Glomerular visceral epithelial cell (primary cell): ENCODE results near the gene DIP2B.
"Not testable (repeated sequence)": the region's sequence is repeated elsewhere in the genome, so short reads cannot be mapped to it uniquely, and the experiment has no call there.

Experiments
- DNase-seq: peaks from one replicate; pipeline ENCODE4 v3.0.0-alpha.2; 2016; ENCODE audit errors: extremely low spot score

DIP2B gene, protein sequence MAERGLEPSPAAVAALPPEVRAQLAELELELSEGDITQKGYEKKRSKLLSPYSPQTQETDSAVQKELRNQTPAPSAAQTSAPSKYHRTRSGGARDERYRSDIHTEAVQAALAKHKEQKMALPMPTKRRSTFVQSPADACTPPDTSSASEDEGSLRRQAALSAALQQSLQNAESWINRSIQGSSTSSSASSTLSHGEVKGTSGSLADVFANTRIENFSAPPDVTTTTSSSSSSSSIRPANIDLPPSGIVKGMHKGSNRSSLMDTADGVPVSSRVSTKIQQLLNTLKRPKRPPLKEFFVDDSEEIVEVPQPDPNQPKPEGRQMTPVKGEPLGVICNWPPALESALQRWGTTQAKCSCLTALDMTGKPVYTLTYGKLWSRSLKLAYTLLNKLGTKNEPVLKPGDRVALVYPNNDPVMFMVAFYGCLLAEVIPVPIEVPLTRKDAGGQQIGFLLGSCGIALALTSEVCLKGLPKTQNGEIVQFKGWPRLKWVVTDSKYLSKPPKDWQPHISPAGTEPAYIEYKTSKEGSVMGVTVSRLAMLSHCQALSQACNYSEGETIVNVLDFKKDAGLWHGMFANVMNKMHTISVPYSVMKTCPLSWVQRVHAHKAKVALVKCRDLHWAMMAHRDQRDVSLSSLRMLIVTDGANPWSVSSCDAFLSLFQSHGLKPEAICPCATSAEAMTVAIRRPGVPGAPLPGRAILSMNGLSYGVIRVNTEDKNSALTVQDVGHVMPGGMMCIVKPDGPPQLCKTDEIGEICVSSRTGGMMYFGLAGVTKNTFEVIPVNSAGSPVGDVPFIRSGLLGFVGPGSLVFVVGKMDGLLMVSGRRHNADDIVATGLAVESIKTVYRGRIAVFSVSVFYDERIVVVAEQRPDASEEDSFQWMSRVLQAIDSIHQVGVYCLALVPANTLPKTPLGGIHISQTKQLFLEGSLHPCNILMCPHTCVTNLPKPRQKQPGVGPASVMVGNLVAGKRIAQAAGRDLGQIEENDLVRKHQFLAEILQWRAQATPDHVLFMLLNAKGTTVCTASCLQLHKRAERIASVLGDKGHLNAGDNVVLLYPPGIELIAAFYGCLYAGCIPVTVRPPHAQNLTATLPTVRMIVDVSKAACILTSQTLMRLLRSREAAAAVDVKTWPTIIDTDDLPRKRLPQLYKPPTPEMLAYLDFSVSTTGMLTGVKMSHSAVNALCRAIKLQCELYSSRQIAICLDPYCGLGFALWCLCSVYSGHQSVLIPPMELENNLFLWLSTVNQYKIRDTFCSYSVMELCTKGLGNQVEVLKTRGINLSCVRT (N-terminal part only)

DNA sequence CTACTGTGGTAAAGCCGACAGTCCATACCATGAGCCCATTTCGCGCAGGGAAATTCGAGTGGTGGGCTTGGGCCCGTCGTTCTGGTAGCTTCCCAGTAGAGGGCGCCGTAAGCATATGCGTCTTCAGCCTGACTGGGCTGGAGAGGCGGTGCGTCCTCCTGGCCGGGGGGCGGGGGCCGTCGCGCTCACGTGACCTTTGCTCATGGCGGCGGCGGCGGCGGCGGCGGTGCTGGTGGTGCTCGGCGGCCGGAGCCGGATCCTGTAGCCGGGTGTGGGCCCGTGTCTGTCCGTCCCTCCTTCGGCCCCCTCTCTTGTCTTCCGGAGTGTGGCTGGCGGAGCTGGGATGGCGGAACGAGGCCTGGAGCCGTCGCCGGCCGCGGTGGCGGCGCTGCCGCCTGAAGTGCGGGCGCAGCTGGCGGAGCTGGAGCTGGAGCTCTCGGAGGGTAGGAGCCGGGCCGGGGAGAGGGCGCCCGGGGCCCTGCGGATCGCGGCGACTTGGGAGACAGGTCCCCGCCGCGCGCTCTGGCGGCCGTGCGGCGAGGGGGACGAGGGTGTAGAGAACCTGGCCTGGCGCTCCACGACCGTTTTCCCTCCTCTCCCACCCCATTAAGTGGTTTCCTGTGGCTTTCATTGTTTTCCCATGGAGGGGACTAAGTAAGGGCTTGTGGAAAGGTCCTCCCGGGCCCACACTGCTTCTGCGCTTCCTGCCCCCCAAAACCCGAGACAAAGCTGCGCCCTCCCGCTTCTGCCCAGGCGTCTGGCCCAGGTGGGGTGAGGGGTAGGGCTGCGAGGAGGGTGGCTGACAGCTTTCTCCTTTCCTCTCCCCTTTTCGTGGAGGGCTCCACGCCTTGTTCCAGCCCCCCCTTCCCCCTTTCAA is at the start of gene DIP2B:
Gene DIP2B (plus strand): TSS at position 188 of the 877 bp plus-strand sequence. CDS start 156 bp downstream, at position 344.
- DNase-seq, result peak; percentile 93

- peak; percentile 20 for DNase-seq
These were observed 46.2 kb upstream of the DIP2B start for GRCh38 chr12:50458606-50459005.

DNA sequence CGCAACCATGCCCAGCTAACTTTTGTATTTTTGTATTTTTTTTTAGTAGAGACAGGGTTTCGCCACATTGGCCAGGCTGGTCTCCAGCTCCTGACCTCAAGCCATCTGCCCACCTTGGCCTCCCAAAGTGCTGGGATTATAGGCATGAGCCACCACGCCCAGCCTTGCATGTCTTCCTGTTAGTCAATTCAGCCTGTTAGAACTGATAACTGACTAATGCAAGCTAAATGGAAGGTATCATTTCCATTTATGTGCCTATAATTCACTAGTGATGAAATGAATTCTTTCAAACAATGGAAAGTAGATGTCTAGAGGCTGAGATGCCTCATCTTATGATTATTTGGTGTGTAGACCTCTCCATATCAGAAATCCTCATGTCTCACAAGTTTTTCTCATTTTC is 37.3 kb upstream of the DIP2B start:
- DNase-seq, result no peak

DNA sequence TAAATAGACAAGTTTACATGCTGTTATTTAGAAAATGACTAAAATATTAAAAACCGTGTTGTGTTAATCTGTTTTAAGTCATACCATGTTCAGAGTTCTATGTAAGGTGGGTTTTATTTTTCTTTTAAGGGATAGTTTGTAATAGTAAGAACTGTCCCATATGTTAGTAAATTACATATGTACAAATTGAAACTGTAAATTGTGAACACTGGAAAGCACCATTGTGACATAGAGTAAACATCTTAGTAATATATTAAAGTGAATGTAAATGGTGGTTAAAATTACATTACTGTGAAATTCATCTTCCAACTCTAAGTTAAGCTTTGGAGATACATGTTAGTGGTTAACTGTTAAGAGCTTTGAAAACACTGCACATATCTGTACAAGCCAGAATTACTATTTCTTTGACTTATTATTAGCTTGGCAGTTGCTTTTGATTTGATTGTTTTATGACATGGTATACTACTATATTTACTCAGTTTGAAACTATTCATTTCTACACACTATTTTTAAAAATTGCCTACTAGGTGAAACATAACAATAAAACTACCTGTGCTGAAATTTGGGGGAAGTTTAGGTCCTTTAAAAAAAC is 27.4 kb upstream of the DIP2B start:
- DNase-seq, result no peak

DNA sequence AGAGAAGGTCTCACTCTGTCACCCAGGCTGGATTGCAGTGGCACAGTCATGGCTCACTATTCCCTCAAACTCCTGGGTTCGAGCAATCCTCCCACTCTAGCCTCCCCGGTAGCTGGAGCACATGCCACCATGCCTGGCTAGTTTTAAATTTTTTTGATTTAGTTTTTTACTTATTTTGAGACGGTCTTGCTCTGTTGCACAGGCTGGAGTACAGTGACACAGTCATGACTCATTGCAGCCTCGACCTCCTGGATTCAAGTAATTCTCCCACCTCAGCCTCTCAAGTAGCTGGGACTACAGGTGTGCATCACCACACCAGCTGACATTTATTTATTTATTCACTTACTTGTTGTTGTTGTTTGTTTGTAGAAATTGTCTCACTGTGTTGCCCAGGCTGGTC is 22.2 kb upstream of the DIP2B start:
- peak; percentile 29 for DNase-seq

DNA sequence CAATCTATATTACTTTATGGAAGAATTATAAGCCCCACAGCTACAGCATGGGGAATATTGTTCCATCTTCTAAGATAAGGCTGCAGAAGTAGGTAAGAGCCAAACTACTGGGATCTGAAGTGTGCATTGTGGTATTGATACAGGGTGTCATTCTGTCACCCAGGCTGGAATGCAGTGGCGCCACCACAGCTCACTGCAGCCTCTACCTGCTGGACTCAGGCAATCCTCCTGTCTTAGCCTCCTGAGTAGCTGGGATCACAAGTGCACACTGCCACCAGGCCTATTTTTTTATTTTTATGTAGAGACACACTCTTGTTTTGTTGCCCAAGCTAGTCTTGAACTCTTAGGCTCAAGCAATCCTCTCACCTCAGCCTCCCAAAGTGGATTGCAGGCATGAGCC is 21.3 kb upstream of the DIP2B start:
- DNase-seq, result no peak

- no peak for DNase-seq
These were observed 16.0 kb upstream of the DIP2B start for GRCh38 chr12:50488801-50489200.

- not testable (repeated sequence) for DNase-seq
These were observed 6.7 kb upstream of the DIP2B start for GRCh38 chr12:50498119-50498518.

- peak; percentile 17 for DNase-seq
These were observed 1.1 kb downstream of the DIP2B start for GRCh38 chr12:50505675-50506530.

GRCh38 chr12:50506753-50507473 is 2.1 kb downstream of the DIP2B start:
- DNase-seq, result no peak

GRCh38 chr12:50507474-50507838 is 2.7 kb downstream of the DIP2B start:
- DNase-seq, result no peak

DNA sequence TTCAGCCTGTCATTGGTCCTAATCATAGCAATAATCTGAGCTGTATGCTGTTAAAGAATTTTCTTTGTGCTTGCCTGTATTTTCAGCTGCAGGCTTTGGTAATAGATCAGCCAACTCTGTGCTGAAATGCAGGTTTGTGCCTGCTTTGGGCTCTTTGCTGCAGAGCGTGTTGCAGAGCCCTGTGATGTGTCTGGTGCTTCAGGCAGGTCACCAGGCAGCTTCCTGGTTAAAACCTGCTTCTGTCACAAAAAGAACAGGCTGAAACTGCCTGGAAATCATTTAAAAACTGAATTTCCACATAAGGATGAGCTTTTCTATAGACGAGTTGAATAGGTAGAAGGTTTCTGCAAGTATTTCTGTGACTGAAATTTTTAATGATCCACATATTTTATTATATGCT is 3.1 kb downstream of the DIP2B start:
- no peak for DNase-seq

GRCh38 chr12:50508414-50508813 is 3.6 kb downstream of the DIP2B start:
- DNase-seq, result no peak

DNA sequence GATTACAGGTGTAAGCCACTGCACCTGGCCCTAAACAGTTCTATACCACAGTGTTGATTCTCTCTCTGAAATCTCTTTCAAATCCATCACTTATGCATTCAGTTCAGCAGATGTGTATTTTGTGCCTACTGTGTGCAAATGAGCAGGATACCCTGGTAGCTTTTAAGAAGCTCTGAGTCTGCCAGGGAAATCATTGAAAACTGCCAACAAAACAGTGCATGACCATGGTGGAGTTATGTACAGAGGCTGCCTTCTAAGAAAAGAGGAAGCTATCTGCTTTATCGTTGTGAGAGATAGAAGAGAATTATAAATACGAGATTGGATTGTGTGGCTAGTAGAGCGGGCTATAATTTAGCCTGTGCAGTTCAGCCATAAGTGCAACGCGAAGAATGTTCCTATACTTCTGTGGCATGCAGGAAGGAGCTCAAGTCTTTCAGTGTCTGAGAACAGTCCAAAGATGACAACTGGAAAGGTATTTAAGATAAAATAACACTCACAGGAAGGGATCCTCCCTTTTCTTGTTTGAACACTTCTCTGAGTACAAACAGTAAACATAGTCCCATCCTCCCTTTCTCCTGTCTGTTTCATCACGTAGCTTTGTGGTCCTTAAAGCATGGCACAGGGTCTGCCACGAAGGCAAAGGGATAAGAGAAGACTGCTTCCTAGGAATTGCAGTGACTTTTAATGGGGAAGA is 4.3 kb downstream of the DIP2B start:
- DNase-seq, result no peak

DNA sequence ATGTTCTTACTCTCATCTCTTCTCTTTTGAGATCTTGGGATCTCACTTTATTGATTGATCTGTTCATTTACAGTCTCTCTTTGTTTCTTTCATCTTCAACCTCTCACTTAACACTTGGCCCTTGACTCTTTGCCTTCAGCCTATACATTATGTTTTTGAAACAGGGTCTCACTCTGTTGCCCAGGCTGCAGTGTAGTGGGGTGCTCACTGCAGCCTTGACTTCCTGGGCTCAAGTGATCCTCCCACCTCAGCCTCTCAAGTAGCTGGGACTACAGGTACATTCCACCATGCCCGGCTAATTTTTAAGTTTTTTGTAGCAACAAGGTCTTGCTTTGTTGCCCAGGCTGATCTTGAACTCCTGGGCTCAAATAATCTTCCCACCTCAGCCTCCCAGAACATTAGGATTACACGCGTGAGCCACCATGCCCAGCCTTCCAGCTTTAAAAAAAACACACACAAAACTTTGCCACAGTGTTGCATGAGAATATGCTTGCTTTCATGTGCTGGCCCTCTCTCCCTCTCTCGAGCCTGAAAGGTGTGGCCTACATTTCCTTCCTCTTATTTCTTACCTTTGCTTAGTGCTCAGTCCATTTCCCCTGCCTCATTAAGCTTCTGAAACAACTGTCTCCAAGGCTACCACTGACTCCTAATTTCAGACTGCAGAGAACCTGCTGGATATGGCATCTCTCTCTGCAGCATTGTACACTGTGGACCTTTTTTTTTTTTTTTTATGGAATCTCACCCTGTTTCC is 9.9 kb downstream of the DIP2B start:
- DNase-seq, result no peak

- no peak for DNase-seq
These were observed 10.8 kb downstream of the DIP2B start for GRCh38 chr12:50515587-50515986.

DNA sequence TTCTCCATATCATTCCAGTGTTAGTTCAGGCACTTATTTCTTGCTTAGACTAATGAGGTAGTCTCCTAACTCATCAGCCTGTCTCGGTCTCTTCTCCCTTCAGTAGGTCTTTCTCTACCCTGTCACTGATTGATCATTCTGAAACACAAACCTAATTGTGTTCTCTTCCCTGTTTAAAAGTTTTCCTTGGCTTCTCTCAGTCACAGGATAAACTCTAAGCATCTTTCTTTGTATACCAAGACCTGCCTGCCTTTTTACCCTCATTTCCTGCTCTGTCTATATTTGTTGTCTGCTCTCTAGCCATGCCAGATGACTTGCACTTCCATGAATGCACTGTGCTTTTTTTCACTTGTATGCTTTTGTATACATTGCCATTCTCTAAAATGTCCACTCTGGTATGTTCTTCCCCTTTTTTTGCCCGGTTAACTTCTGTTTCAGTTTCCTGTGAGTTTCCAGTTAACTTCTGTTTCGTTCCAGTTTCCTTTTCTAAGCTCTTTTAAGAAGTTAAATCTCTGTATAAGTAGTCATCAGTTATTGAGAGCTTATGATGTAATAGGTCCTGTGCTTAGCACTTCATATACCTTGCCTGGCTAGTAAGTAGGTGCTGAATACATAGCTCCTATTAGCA is 12.8 kb downstream of the DIP2B start:
- DNase-seq, result no peak
